ENCODE data around the gene APOBEC3H. TPM values are rescaled to one million over a fixed set of nuclear protein-coding genes. Genes with fewer than 3 reads are reported as not detected.

The APOBEC3H gene
- total RNA-seq, 1 donor from 2014 or later, result not detected

Other genes with a start within 250 kb of the APOBEC3H start
- gene CBX6, start 225.0 kb upstream of the APOBEC3H start, total RNA-seq, result 11.9 and 13.3 TPM in 2 replicates
- gene APOBEC3A, start 139.6 kb upstream of the APOBEC3H start, total RNA-seq, result not detected in 2 replicates
- gene APOBEC3B, start 114.9 kb upstream of the APOBEC3H start, total RNA-seq, result 0.20 and 1.3 TPM in 2 replicates
- gene APOBEC3C, start 83.0 kb upstream of the APOBEC3H start, total RNA-seq, result 0.20 and 2.0 TPM in 2 replicates
- gene APOBEC3D, start 76.1 kb upstream of the APOBEC3H start, total RNA-seq, result under 0.01 and 0.44 TPM in 2 replicates
- gene APOBEC3F, start 56.4 kb upstream of the APOBEC3H start, total RNA-seq, result 4.4 and 5.4 TPM in 2 replicates
- 2.0 and 4.0 TPM in 2 replicates for gene APOBEC3G, start 20.0 kb upstream of the APOBEC3H start, total RNA-seq
- gene CBX7, start 55.4 kb downstream of the APOBEC3H start, total RNA-seq, result 2.4 and 5.8 TPM in 2 replicates
- gene PDGFB, start 147.7 kb downstream of the APOBEC3H start, total RNA-seq, result 29.6 and 54.8 TPM in 2 replicates
- 2,451 and 3,005 TPM in 2 replicates for gene RPL3, start 222.4 kb downstream of the APOBEC3H start, total RNA-seq